GM12878 (cell line): Measurements from ENCODE around the gene POMP. TPM values are rescaled to one million over a fixed set of nuclear protein-coding genes. Genes with fewer than 3 reads are reported as not detected.

Source experiments
- BCLAF1 ChIP-seq: fragments of 450-650 bp; IDR thresholded peaks from 2 replicates; pipeline ENCODE4 v1.6.1; 2017; ENCODE audit warnings: antibody characterized with exemption, mild to moderate bottlenecking, moderate library complexity
- CBX3 ChIP-seq: fragments of 200-600 bp; sonication (generic); IDR thresholded peaks from 2 replicates; pipeline ENCODE4 v1.6.1; 2016; ENCODE audit warnings: low read depth, borderline replicate concordance
- FOS ChIP-seq: IDR thresholded peaks from 3 replicates; pipeline ENCODE4 v1.6.1; 2011; ENCODE audit warnings: borderline replicate concordance; ENCODE audit not compliant: insufficient read length; ENCODE audit errors: extremely low read depth
- HDGF ChIP-seq: fragments of 450-650 bp; IDR thresholded peaks from 2 replicates; pipeline ENCODE4 v1.6.1; 2016; ENCODE audit warnings: antibody characterized with exemption
- JUND ChIP-seq: IDR thresholded peaks from 2 replicates; pipeline ENCODE4 v1.6.1; 2012; ENCODE audit warnings: low read depth, mild to moderate bottlenecking, low read length, improper control_type of control experiment, moderate library complexity
- NR2F1 ChIP-seq: fragments of 450-650 bp; conservative IDR thresholded peaks from 2 replicates; pipeline ENCODE4 v1.6.1; 2017; ENCODE audit warnings: mild to moderate bottlenecking
- NRF1 ChIP-seq: conservative IDR thresholded peaks from 2 replicates; pipeline ENCODE4 v1.6.1; 2011; ENCODE audit warnings: mild to moderate bottlenecking, low read depth, low read length, improper control_type of control experiment
- PBX3 ChIP-seq: IDR thresholded peaks from 2 replicates; pipeline ENCODE4 v1.6.1; 2011; ENCODE audit warnings: mild to moderate bottlenecking, low read depth, low read length, moderate library complexity; ENCODE audit not compliant: insufficient replicate concordance
- RFX5 ChIP-seq: IDR thresholded peaks from 2 replicates; pipeline ENCODE4 v1.6.1; 2011; ENCODE audit warnings: low read depth, low read length, improper control_type of control experiment
- RUNX3 ChIP-seq: IDR thresholded peaks from 2 replicates; pipeline ENCODE4 v1.6.1; 2012; ENCODE audit warnings: low read length, inconsistent platforms
- ZBED1 ChIP-seq: IDR thresholded peaks from 2 replicates; pipeline ENCODE4 v1.6.1; 2016; ENCODE audit warnings: borderline replicate concordance
- ZNF384 ChIP-seq: IDR thresholded peaks from 2 replicates; pipeline ENCODE4 v1.6.1; 2012; ENCODE audit warnings: low read depth, mild to moderate bottlenecking, low read length, improper control_type of control experiment, borderline replicate concordance
- ZNF592 ChIP-seq: fragments of 450-650 bp; IDR thresholded peaks from 2 replicates; pipeline ENCODE4 v1.6.1; 2017; ENCODE audit warnings: mild to moderate bottlenecking, moderate library complexity
- polyA plus RNA-seq, 11 experiments: library from polyadenylated mRNA; depleted of rRNA in 4 of 11; unstranded in 6 of 11; stranded (reverse) in 5 of 11; fragments of >200 nt; fragmentation: Nextera tagmentation in 4 of 11; fragmentation: Illumina TruSeq in 1 of 11; extraction: Ambion mirVana in 4 of 11; extraction: Trizol in 1 of 11; gene quantifications; 1 replicate in 1 of 11; 2 replicates in 10 of 11; pipeline versions ENCODE4 v1.2.1 to v1.2.3, GENCODE V29; 2011 to 2016; ENCODE audit warnings: inconsistent platforms in 2 of 11, missing spikeins in 2 of 11, low read depth in 1 of 11
- total RNA-seq, 4 experiments: library from RNA; depleted of rRNA in 3 of 4; stranded (reverse); fragments of >200 nt in 3 of 4; fragmentation: Illumina TruSeq in 1 of 4; extraction: Trizol in 1 of 4; gene quantifications; 2 replicates each; pipeline versions ENCODE4 v1.2.1 to v1.2.3, GENCODE V29; 2013 to 2021
- TF ChIP-seq, protein P1 (sequence below): fragments of 450-650 bp; formaldehyde crosslinking; IDR thresholded peaks from 2 replicates; pipeline ENCODE4 v1.4.0; 2020; ENCODE audit warnings: mild to moderate bottlenecking, moderate library complexity
- TF ChIP-seq, protein P2 (sequence below): IDR thresholded peaks from 2 replicates; pipeline ENCODE4 v1.6.1; 2011; ENCODE audit warnings: borderline replicate concordance, low read depth, mild to moderate bottlenecking, moderate library complexity, mixed read lengths, low read length; ENCODE audit not compliant: insufficient read depth; ENCODE audit errors: extremely low read length

POMP gene
- total and polyA plus RNA-seq, 10 of the 15 experiments (the other 5 are each of a cell fraction or from before 2014, with no cell fraction given): 90.4 to 668 (median 144) TPM

DNA sequence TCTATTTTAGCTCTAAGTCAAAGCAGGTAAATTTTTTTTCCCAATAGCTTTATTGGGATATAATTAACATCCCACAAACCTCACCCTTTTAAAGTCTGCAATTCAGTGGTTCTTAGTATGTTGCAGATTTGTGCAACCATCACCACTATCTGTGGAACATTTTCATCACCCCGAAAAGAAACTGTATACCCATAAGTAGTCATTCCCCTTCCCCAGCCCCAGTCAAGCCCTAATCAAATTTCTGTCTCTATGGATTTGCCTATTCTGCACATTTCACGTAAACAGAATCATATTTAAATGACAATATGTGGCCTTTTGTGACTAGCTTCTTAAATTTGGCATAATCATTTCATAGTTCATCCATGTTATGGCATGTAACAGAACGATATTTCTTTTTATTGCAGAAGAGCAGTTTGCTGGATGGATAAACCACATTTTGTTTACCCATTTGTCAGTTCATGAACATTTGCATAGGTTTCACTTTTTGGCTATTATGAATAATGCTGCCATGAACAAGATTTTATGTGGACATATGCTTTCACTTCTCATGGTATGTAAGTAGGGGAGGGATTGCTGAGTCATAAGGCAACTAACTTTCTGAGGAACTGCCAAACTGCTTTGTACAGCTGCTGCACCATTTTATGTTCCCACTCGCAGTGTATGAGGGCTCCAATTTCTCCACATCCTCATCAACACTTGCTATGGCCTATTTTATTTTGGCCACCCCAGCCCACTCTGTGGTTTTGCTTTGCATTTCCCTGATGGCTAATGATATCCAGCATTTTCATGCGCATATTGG is 48.9 kb downstream of the POMP start (continued):
- TF ChIP-seq, protein P1, sequence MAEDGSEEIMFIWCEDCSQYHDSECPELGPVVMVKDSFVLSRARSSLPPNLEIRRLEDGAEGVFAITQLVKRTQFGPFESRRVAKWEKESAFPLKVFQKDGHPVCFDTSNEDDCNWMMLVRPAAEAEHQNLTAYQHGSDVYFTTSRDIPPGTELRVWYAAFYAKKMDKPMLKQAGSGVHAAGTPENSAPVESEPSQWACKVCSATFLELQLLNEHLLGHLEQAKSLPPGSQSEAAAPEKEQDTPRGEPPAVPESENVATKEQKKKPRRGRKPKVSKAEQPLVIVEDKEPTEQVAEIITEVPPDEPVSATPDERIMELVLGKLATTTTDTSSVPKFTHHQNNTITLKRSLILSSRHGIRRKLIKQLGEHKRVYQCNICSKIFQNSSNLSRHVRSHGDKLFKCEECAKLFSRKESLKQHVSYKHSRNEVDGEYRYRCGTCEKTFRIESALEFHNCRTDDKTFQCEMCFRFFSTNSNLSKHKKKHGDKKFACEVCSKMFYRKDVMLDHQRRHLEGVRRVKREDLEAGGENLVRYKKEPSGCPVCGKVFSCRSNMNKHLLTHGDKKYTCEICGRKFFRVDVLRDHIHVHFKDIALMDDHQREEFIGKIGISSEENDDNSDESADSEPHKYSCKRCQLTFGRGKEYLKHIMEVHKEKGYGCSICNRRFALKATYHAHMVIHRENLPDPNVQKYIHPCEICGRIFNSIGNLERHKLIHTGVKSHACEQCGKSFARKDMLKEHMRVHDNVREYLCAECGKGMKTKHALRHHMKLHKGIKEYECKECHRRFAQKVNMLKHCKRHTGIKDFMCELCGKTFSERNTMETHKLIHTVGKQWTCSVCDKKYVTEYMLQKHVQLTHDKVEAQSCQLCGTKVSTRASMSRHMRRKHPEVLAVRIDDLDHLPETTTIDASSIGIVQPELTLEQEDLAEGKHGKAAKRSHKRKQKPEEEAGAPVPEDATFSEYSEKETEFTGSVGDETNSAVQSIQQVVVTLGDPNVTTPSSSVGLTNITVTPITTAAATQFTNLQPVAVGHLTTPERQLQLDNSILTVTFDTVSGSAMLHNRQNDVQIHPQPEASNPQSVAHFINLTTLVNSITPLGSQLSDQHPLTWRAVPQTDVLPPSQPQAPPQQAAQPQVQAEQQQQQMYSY: no peak
- TF ChIP-seq, protein P2, sequence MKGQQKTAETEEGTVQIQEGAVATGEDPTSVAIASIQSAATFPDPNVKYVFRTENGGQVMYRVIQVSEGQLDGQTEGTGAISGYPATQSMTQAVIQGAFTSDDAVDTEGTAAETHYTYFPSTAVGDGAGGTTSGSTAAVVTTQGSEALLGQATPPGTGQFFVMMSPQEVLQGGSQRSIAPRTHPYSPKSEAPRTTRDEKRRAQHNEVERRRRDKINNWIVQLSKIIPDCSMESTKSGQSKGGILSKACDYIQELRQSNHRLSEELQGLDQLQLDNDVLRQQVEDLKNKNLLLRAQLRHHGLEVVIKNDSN: no peak
- peak; percentile 61; the same call in 1 of the 2 replicates for TF ChIP-seq NR2F1
- TF ChIP-seq RUNX3: peak; percentile 84
- TF ChIP-seq ZNF592: no peak
- TF ChIP-seq RFX5: no peak
- no peak for TF ChIP-seq NRF1
- no peak for TF ChIP-seq BCLAF1
- TF ChIP-seq HDGF: no peak
- TF ChIP-seq JUND: peak; percentile 98
- no peak for TF ChIP-seq CBX3
- TF ChIP-seq FOS: no peak
- no peak for TF ChIP-seq PBX3
- TF ChIP-seq ZBED1: no peak
- no peak; the same call in none of the 2 replicates for TF ChIP-seq ZNF384
